HG02610 (cell line): ENCODE results near the gene SCUBE2.

Experiments
- ATAC-seq: cut with Tn5 transposase; IDR thresholded peaks from one replicate; pipeline ENCODE4 v1.9.1; 2021; ENCODE audit warnings: mild to moderate bottlenecking, moderate library complexity; ENCODE audit not compliant: unreplicated experiment

SCUBE2 gene

GRCh38 chr11:9076046-9076445, 15.4 kb downstream of the SCUBE2 start:
- no peak for ATAC-seq

- no peak for ATAC-seq
These were observed 15.8 kb downstream of the SCUBE2 start for GRCh38 chr11:9075556-9075955.

GRCh38 chr11:9074338-9075029, 16.9 kb downstream of the SCUBE2 start:
- no peak for ATAC-seq

- no peak for ATAC-seq
These were observed 17.8 kb downstream of the SCUBE2 start for GRCh38 chr11:9073466-9074225.

GRCh38 chr11:9072626-9073176, 18.7 kb downstream of the SCUBE2 start:
- ATAC-seq: no peak

GRCh38 chr11:9071692-9072091, 19.7 kb downstream of the SCUBE2 start:
- ATAC-seq: no peak

- no peak for ATAC-seq
These were observed 20.5 kb downstream of the SCUBE2 start for GRCh38 chr11:9070749-9071491.

GRCh38 chr11:9069862-9070470, 21.4 kb downstream of the SCUBE2 start:
- ATAC-seq: no peak

GRCh38 chr11:9069256-9069655, 22.1 kb downstream of the SCUBE2 start:
- no peak for ATAC-seq

- no peak for ATAC-seq
These were observed 24.9 kb downstream of the SCUBE2 start for GRCh38 chr11:9066433-9066925.

GRCh38 chr11:9065607-9066432, 25.6 kb downstream of the SCUBE2 start:
- no peak for ATAC-seq

GRCh38 chr11:9061807-9062206, 29.6 kb downstream of the SCUBE2 start:
- ATAC-seq: no peak

- ATAC-seq: peak; percentile 97
These were observed 30.7 kb downstream of the SCUBE2 start for GRCh38 chr11:9060700-9061111.

- no peak for ATAC-seq
These were observed 32.0 kb downstream of the SCUBE2 start for GRCh38 chr11:9059406-9059805.

- ATAC-seq: no peak
These were observed 33.5 kb downstream of the SCUBE2 start for GRCh38 chr11:9057888-9058287.

- ATAC-seq: no peak
These were observed 34.4 kb downstream of the SCUBE2 start for GRCh38 chr11:9057007-9057406.

GRCh38 chr11:9056467-9056866, 34.9 kb downstream of the SCUBE2 start:
- ATAC-seq: no peak

GRCh38 chr11:9053316-9054035, 37.9 kb downstream of the SCUBE2 start:
- ATAC-seq: no peak

- ATAC-seq: no peak
These were observed 39.1 kb downstream of the SCUBE2 start for GRCh38 chr11:9052316-9052715.
